Thoracic aorta (tissue), 2 donors: ENCODE results near the gene HDAC4. TPM values are rescaled to one million over a fixed set of nuclear protein-coding genes. Genes with fewer than 3 reads are reported as not detected.

Source experiments
- ATAC-seq: fragments of 150-250 bp; one replicate; pipeline ENCODE4 v1.8.0; 2017; ENCODE audit warnings: low read depth; ENCODE audit not compliant: insufficient number of reproducible peaks, low FRiP score
- DNase-seq: peaks from one replicate; pipeline ENCODE4 v3.0.0-alpha.2; 2020; ENCODE audit warnings: low spot score
- H3K27ac ChIP-seq, 2 donors: fragments of 200-600 bp; sonication (generic); 1 replicate in 1 of 2; 2 replicates in 1 of 2; pipeline ENCODE4 v1.5.1; 2016; ENCODE audit warnings: mild to moderate bottlenecking in 2 of 2, moderate library complexity in 2 of 2
- H3K27me3 ChIP-seq: fragments of 200-600 bp; sonication (generic); replicated peaks from 2 replicates; pipeline ENCODE4 v1.6.0; 2016; ENCODE audit warnings: mild to moderate bottlenecking; ENCODE audit not compliant: insufficient read depth
- H3K36me3 ChIP-seq: fragments of 200-600 bp; sonication (generic); one replicate; pipeline ENCODE4 v1.5.1; 2016
- H3K4me1 ChIP-seq, 2 donors: fragments of 200-600 bp; sonication (generic); 1 replicate in 1 of 2; 2 replicates in 1 of 2; pipeline versions ENCODE4 v1.5.1 to v1.6.0; 2016; ENCODE audit warnings: low read depth in 2 of 2, mild to moderate bottlenecking in 1 of 2; ENCODE audit not compliant: control insufficient read depth in 1 of 2
- H3K4me3 ChIP-seq: fragments of 200-600 bp; sonication (generic); 2 replicates; pipeline ENCODE4 v1.5.1; 2016; ENCODE audit warnings: mild to moderate bottlenecking
- H3K9me3 ChIP-seq: fragments of 200-600 bp; sonication (generic); 2 replicates; pipeline ENCODE4 v1.5.1; 2016
- total RNA-seq, 2 donors: library from RNA; depleted of rRNA; stranded (reverse); fragments of >200 nt; gene quantifications; one replicate each; pipeline versions ENCODE4 v1.1.0 to v1.2.3, GENCODE V29; 2016
- TF ChIP-seq, protein P1 (sequence below): fragments of 200-600 bp; sonication (generic); IDR thresholded peaks from one replicate; pipeline ENCODE4 v1.5.1; 2019; ENCODE audit warnings: antibody characterized with exemption

HDAC4 gene
- total RNA-seq, 2 donors from 2014 or later, result 79.2 to 163 TPM

DNA sequence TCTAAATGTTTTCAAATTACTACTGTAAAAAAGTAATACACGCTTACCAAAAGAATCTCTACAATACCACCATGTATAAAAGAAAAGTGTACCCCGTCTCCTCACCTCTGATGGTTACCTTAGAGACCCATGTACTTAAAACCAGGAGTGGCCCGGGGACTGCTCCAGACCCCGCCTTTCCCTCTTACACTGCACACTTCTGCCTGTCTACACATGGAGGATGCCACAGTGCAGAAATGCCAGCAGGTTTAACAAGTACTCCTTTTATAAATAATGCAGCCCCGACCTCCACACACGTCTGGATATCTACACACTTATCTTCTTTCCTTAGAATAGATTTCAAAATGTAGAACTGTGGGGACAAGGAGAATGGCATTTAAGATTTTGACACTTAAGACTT, 5.3 kb downstream of the HDAC4 start:
- H3K36me3 ChIP-seq, result no peaks in the 10 kb centered on the region
- no peak overlapping the region for H3K27ac ChIP-seq
- TF ChIP-seq, protein P1, sequence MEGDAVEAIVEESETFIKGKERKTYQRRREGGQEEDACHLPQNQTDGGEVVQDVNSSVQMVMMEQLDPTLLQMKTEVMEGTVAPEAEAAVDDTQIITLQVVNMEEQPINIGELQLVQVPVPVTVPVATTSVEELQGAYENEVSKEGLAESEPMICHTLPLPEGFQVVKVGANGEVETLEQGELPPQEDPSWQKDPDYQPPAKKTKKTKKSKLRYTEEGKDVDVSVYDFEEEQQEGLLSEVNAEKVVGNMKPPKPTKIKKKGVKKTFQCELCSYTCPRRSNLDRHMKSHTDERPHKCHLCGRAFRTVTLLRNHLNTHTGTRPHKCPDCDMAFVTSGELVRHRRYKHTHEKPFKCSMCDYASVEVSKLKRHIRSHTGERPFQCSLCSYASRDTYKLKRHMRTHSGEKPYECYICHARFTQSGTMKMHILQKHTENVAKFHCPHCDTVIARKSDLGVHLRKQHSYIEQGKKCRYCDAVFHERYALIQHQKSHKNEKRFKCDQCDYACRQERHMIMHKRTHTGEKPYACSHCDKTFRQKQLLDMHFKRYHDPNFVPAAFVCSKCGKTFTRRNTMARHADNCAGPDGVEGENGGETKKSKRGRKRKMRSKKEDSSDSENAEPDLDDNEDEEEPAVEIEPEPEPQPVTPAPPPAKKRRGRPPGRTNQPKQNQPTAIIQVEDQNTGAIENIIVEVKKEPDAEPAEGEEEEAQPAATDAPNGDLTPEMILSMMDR, result no peak
- no peaks in the 10 kb centered on the region for H3K27me3 ChIP-seq
- H3K4me1 ChIP-seq, result peaks cover 6 to 28% of the 10 kb centered on the region in 2 donors
- ATAC-seq, result no peak
- no peak for DNase-seq
- H3K4me3 ChIP-seq, result no peak overlapping the region
- H3K9me3 ChIP-seq, result no peaks in the 10 kb centered on the region

DNA sequence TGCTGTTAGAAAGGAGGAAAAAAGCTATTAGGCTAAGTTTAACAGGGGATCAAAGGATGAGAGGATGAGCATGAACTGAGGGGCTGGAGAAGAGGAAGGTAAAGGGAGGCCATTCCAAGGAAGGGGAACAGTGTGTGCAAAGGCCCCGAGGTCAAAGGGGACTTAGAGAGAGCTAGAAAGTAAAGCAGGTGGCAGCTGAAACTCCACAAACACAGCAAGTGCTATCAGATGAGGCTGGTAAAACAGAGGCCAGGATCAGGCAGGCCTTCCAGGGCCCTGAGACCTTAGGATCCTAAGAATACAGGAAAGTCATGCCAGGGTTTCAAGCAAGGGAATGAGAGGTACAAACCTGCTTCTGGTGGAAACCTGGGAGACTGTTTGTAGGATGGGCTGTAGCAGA, 5.8 kb downstream of the HDAC4 start:
- TF ChIP-seq, protein P1, result no peak
- ATAC-seq, result no peak

DNA sequence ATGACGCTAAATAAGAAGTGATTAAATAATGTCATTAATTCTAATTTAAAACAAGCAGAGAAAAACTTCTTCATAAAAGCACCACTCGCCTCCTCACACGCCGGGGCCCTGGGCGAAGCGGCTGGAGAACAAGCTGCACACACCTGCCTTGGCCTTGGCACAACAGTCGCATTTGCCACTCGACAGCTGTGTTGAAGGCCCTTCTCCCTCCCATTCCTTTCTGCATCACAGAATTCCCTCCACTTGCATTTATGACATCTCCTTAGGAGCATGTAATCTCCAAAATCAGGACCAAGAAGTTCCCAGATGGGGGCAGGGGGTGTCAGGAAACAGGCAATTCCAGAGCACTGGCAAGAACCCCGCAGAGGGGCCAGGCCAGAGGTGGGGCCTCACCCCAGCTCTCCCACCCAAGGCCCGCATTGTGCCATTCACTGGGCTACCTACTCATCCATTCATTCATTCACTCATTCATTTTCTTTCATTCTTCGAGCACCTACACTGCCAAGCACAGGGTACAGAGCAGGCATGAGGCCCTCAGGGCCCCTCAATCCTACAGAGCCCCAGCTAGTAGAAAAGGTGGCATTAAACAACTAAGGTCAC, 6.4 kb downstream of the HDAC4 start:
- H3K9me3 ChIP-seq, result no peaks in the 10 kb centered on the region
- H3K36me3 ChIP-seq, result peaks cover 2% of the 10 kb centered on the region
- no peak for DNase-seq
- no peaks in the 10 kb centered on the region for H3K27me3 ChIP-seq
- H3K4me3 ChIP-seq, result no peak overlapping the region
- ATAC-seq, result no peak
- peaks cover 4 to 24% of the 10 kb centered on the region in 2 donors for H3K4me1 ChIP-seq
- no peak overlapping the region for H3K27ac ChIP-seq
- TF ChIP-seq, protein P1, result no peak

More for the DNA sequence above, 5.8 kb downstream of the HDAC4 start:
- no peaks in the 10 kb centered on the region for H3K36me3 ChIP-seq
- peaks cover 6 to 28% of the 10 kb centered on the region in 2 donors for H3K4me1 ChIP-seq
- no peak for DNase-seq
- H3K4me3 ChIP-seq, result no peak overlapping the region
- no peaks in the 10 kb centered on the region for H3K9me3 ChIP-seq
- H3K27me3 ChIP-seq, result no peaks in the 10 kb centered on the region
- no peak overlapping the region for H3K27ac ChIP-seq

DNA sequence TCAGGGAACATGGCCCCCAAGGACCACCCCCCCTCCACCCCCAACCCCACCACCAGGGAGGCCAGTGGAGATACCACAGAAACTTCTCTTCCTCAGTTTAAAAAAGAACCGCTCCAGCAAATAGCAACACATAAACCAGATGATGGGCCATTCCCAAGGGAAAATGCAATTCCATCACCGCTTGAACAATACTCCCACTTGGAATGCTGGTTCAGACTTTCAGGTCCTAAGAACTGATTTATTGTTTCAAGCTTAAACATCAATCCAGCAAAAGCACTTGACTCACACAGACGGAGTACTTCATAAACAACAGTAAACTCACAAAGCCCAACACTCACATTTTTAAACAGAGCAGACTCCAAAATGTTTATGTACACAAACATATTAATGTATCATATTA, 6.9 kb downstream of the HDAC4 start:
- H3K4me1 ChIP-seq, result peaks cover under 1 to 19% of the 10 kb centered on the region in 2 donors
- DNase-seq (no peak), ATAC-seq (no peak)
- H3K27me3 ChIP-seq, result no peaks in the 10 kb centered on the region
- TF ChIP-seq, protein P1, result no peak
- no peaks in the 10 kb centered on the region for H3K9me3 ChIP-seq
- H3K36me3 ChIP-seq, result peaks cover 7% of the 10 kb centered on the region
- H3K27ac ChIP-seq, result no peak overlapping the region
- no peak overlapping the region for H3K4me3 ChIP-seq

DNA sequence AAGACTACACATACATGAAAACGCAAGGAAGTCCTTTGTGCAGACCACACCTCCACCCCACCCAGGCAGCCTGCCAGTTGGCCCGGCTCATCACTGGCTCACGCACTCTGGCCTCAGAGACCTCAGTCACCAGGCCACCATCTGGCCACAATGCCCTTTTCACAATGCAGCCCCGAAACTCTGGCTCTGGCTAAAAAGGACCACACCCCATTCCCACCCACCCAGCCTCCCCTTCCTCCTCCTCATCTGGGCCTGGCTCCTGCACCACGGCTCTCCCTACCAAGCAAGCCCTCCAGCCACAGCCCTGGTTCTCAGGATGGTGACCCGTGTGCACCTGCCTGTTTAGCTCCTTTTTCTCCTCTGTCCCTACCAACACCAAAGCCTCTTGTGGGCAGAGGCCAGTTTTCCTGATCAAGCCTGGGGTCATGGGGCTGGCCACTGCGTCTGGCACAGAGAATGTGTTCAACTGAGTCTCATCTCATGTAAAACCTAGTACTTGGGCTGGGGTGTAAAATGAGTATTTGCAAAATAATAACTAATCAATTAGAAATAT, 7.4 kb downstream of the HDAC4 start:
- Histone ChIP-seq H3K27me3 (no peaks in the 10 kb centered on the region), H3K4me3 (no peak overlapping the region), H3K27ac (no peak overlapping the region), H3K36me3 (peaks cover 7% of the 10 kb centered on the region), H3K9me3 (no peaks in the 10 kb centered on the region), H3K4me1 (peaks cover 0 to 16% of the 10 kb centered on the region in 2 donors)
- TF ChIP-seq, protein P1, result no peak
- no peak for DNase-seq
- no peak for ATAC-seq
